ENCODE results near the gene RNF11.

RNF11 gene

GRCh38 chr1:51316113-51316845, 80.2 kb downstream of the RNF11 start:
- DNase-seq, result no peak

- no peak for DNase-seq
Measured at GRCh38 chr1:51316846-51317120, 80.7 kb downstream of the RNF11 start.

GRCh38 chr1:51317798-51318197, 81.7 kb downstream of the RNF11 start:
- DNase-seq, result no peak

GRCh38 chr1:51320967-51321923, 85.2 kb downstream of the RNF11 start:
- no peak for DNase-seq

- no peak for DNase-seq
Measured at GRCh38 chr1:51321924-51322280, 85.8 kb downstream of the RNF11 start.

- DNase-seq, result no peak
Measured at GRCh38 chr1:51322417-51323101, 86.5 kb downstream of the RNF11 start.

Data from stimulated activated CD4-positive, alpha-beta T cell treated with anti-CD3 and anti-CD28 coated beads, Interleukin-2, amount 100 ng/mL, for 24 hours (primary cell).